ENCODE measurements around the gene PLB1.

The PLB1 gene

GRCh38 chr2:28678175-28678855 lies 182.5 kb downstream of the PLB1 start:
- no peak for DNase-seq (ENCODE audit: low read depth, low spot score)
- no peak for TF ChIP-seq CTCF (IDR thresholded peaks at IDR 0.05; ENCODE audit: low read depth, low read length)
- in situ Hi-C loops (cut with HindIII; ENCODE audit: low sequenced_read_pairs) = no loop called here
- H3K4me3 ChIP-seq (ENCODE audit: low read depth, low read length) = no peak overlapping the region

- no peak for DNase-seq (ENCODE audit: low read depth, low spot score)
- TF ChIP-seq CTCF (IDR thresholded peaks at IDR 0.05; ENCODE audit: low read depth, low read length) = no peak
- no peak overlapping the region for H3K4me3 ChIP-seq (ENCODE audit: low read depth, low read length)
- in situ Hi-C loops (cut with HindIII; ENCODE audit: low sequenced_read_pairs) = no loop called here
These were observed 183.1 kb downstream of the PLB1 start for GRCh38 chr2:28678944-28679343.

GRCh38 chr2:28680657-28681056 lies 184.8 kb downstream of the PLB1 start:
- in situ Hi-C loops (cut with HindIII; ENCODE audit: low sequenced_read_pairs) = no loop called here
- DNase-seq (ENCODE audit: low read depth, low spot score) = no peak
- H3K4me3 ChIP-seq (ENCODE audit: low read depth, low read length) = no peak overlapping the region

GRCh38 chr2:28681158-28681571 lies 185.3 kb downstream of the PLB1 start:
- in situ Hi-C loops (cut with HindIII; ENCODE audit: low sequenced_read_pairs) = no loop called here
- no peak for TF ChIP-seq CTCF (IDR thresholded peaks at IDR 0.05; ENCODE audit: low read depth, low read length)
- peak; percentile 70 for DNase-seq (ENCODE audit: low read depth, low spot score)
- H3K4me3 ChIP-seq (ENCODE audit: low read depth, low read length) = no peak overlapping the region

More at GRCh38 chr2:28680657-28681056, 184.8 kb downstream of the PLB1 start:
- no peak for TF ChIP-seq CTCF (IDR thresholded peaks at IDR 0.05; ENCODE audit: low read depth, low read length)

- DNase-seq (ENCODE audit: low read depth, low spot score) = no peak
These were observed 185.7 kb downstream of the PLB1 start for GRCh38 chr2:28681606-28682005.

GRCh38 chr2:28683100-28683706 lies 187.3 kb downstream of the PLB1 start:
- in situ Hi-C loops (cut with HindIII; ENCODE audit: low sequenced_read_pairs) = no loop called here
- DNase-seq (ENCODE audit: low read depth, low spot score) = peak; percentile 93
- H3K4me3 ChIP-seq (ENCODE audit: low read depth, low read length) = no peak overlapping the region
- TF ChIP-seq CTCF (IDR thresholded peaks at IDR 0.05; ENCODE audit: low read depth, low read length) = no peak

More at GRCh38 chr2:28681606-28682005, 185.7 kb downstream of the PLB1 start:
- no peak for TF ChIP-seq CTCF (IDR thresholded peaks at IDR 0.05; ENCODE audit: low read depth, low read length)
- in situ Hi-C loops (cut with HindIII; ENCODE audit: low sequenced_read_pairs) = no loop called here
- H3K4me3 ChIP-seq (ENCODE audit: low read depth, low read length) = no peak overlapping the region
